Fibroblast of mammary gland (primary cell): ENCODE measurements around the gene TMEM233.
A peak's percentile ranks its signal among the peaks of the same experiment; 100 is the strongest.

ENCODE experiments used
- DNase-seq: peaks from one replicate; pipeline ENCODE4 v3.0.0-alpha.2; 2010; ENCODE audit warnings: low read depth
- H3K4me3 ChIP-seq: 2 replicates; pipeline ENCODE4 v1.5.1; 2011; ENCODE audit warnings: low read depth, mild to moderate bottlenecking, low read length, moderate library complexity; ENCODE audit not compliant: control insufficient read depth
- CTCF ChIP-seq: conservative IDR thresholded peaks from 2 replicates; pipeline ENCODE4 v1.5.1; 2011; ENCODE audit warnings: low read depth, low read length, inconsistent platforms; ENCODE audit not compliant: control insufficient read depth, insufficient read depth

The TMEM233 gene

GRCh38 chr12:119570771-119571170 is 22.8 kb upstream of the TMEM233 start:
- TF ChIP-seq CTCF, result no peak
- no peak for DNase-seq

GRCh38 chr12:119573086-119573485 is 20.5 kb upstream of the TMEM233 start:
- no peak for TF ChIP-seq CTCF

More at GRCh38 chr12:119570771-119571170, 22.8 kb upstream of the TMEM233 start:
- no peak overlapping the region for H3K4me3 ChIP-seq

GRCh38 chr12:119574255-119574654 is 19.3 kb upstream of the TMEM233 start:
- no peak for TF ChIP-seq CTCF
- H3K4me3 ChIP-seq, result no peak overlapping the region
- DNase-seq, result no peak

More at GRCh38 chr12:119573086-119573485, 20.5 kb upstream of the TMEM233 start:
- no peak for DNase-seq
- no peak overlapping the region for H3K4me3 ChIP-seq

GRCh38 chr12:119576118-119576810 is 17.3 kb upstream of the TMEM233 start:
- TF ChIP-seq CTCF, result no peak
- no peak overlapping the region for H3K4me3 ChIP-seq
- no peak for DNase-seq

- H3K4me3 ChIP-seq, result no peak overlapping the region
- TF ChIP-seq CTCF, result no peak
- DNase-seq, result no peak
Measured at GRCh38 chr12:119576915-119577314, 16.7 kb upstream of the TMEM233 start.

GRCh38 chr12:119578112-119578511 is 15.5 kb upstream of the TMEM233 start:
- H3K4me3 ChIP-seq, result no peak overlapping the region
- no peak for TF ChIP-seq CTCF
- DNase-seq, result peak; percentile 37
